ENCODE data around the gene JUP. TPM values are rescaled to one million over a fixed set of nuclear protein-coding genes. Genes with fewer than 3 reads are reported as not detected.

Gene JUP
- total and polyA plus RNA-seq, 7 donors: 22.2 to 494 (median 40.3) TPM

GRCh38 chr17:41751288-41751687, 35.2 kb downstream of the JUP start:
- TF ChIP-seq POLR2AphosphoS5 (IDR thresholded peaks at IDR 0.05) (no peak), CTCF (IDR thresholded peaks at IDR 0.05) (no peak), EP300 (IDR thresholded peaks at IDR 0.05) (no peak), POLR2A (IDR thresholded peaks at IDR 0.05) (no peak)
- no peaks in the 10 kb centered on the region for H3K4me1 ChIP-seq
- peaks cover 0 to 8% (median 0%) of the 10 kb centered on the region in 4 donors for H3K36me3 ChIP-seq
- no peak for DNase-seq
- 73 to 77% methylated on average over 3 of the region's 3 CpGs for WGBS, 2 donors
- intact Hi-C loops (cut with DNase I): no loop called here
- no peaks in the 10 kb centered on the region for H3K27me3 ChIP-seq
- H3K27ac ChIP-seq: no peak overlapping the region
- no peaks in the 10 kb centered on the region for H3K9me3 ChIP-seq
- no peak overlapping the region for H3K4me3 ChIP-seq

DNA sequence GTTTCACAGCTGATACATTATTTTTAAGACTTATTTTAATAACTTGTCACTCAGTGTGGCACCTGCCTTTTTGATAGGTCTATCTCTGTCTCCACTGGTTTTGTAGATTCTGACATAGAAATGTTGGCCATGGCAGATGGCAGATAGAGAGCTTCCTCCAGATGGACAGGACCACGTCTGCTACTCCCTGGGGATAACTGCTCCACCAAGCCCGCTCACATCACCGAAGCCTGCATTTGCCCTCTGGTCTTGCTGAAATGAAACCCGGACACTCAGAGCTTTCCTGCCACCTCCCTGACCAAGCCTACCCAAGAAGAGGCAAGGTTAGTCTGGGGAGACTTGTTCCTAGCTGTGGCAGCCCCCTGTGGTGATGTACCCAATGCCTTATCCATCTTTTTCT, 35.6 kb downstream of the JUP start:
- Histone ChIP-seq H3K4me3 (no peak overlapping the region), H3K4me1 (no peaks in the 10 kb centered on the region), H3K27me3 (no peaks in the 10 kb centered on the region), H3K36me3 (peaks cover 0 to 4% (median 0%) of the 10 kb centered on the region in 4 donors), H3K9me3 (no peaks in the 10 kb centered on the region), H3K27ac (no peak overlapping the region)
- no peak for TF ChIP-seq POLR2A (IDR thresholded peaks at IDR 0.05)
- TF ChIP-seq CTCF (IDR thresholded peaks at IDR 0.05): no peak
- TF ChIP-seq POLR2AphosphoS5 (IDR thresholded peaks at IDR 0.05): no peak
- TF ChIP-seq EP300 (IDR thresholded peaks at IDR 0.05): no peak
- no peak for DNase-seq
- 83 to 86% methylated on average over 4 of the region's 4 CpGs for WGBS, 2 donors
- intact Hi-C loops (cut with DNase I): no loop called here

DNA sequence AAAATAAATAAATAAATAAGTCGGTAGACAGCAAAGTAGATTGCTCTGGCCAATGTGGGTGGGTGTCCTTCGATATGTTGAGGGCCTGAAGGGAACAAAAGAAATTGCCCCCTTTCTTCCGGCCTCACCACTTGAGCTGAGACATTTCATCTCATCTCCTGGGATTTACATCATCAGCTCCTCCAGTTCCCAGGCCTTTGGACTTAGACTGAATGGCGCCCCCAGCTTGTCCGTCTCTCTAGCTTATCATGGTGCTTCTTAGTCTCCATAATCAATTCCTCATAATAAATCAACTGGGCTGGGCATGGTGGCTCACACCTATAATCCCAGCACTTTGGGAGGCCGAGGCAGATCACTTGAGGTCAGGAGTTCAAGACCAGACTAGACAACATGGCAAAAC, 38.2 kb downstream of the JUP start:
- Histone ChIP-seq H3K4me3 (no peak overlapping the region), H3K9me3 (no peaks in the 10 kb centered on the region), H3K27ac (no peak overlapping the region), H3K27me3 (no peaks in the 10 kb centered on the region), H3K4me1 (no peaks in the 10 kb centered on the region), H3K36me3 (no peaks in the 10 kb centered on the region)
- intact Hi-C loops (cut with DNase I): no loop called here
- no peak for DNase-seq
- WGBS, 2 donors: 88 to 89% methylated on average over 6 of the region's 6 CpGs
- TF ChIP-seq CTCF (IDR thresholded peaks at IDR 0.05) (no peak), POLR2A (IDR thresholded peaks at IDR 0.05) (no peak), EP300 (IDR thresholded peaks at IDR 0.05) (no peak), POLR2AphosphoS5 (IDR thresholded peaks at IDR 0.05) (no peak)

- 87 to 88% methylated on average over 9 of the region's 9 CpGs for WGBS, 2 donors
- intact Hi-C loops (cut with DNase I): no loop called here
- peaks cover 0 to 4% (median 0%) of the 10 kb centered on the region in 4 donors for H3K4me1 ChIP-seq
- H3K27me3 ChIP-seq: peaks cover 0 to 12% (median 10%) of the 10 kb centered on the region in 3 donors
- no peaks in the 10 kb centered on the region for H3K36me3 ChIP-seq
- no peak overlapping the region for H3K27ac ChIP-seq
- H3K9me3 ChIP-seq: no peaks in the 10 kb centered on the region
- no peak for DNase-seq
- H3K4me3 ChIP-seq: no peak overlapping the region
- no peak for TF ChIP-seq POLR2A (IDR thresholded peaks at IDR 0.05)
- TF ChIP-seq POLR2AphosphoS5 (IDR thresholded peaks at IDR 0.05): no peak
- TF ChIP-seq CTCF (IDR thresholded peaks at IDR 0.05): no peak
- no peak for TF ChIP-seq EP300 (IDR thresholded peaks at IDR 0.05)
Measured at GRCh38 chr17:41741709-41742108, 44.8 kb downstream of the JUP start.

DNA sequence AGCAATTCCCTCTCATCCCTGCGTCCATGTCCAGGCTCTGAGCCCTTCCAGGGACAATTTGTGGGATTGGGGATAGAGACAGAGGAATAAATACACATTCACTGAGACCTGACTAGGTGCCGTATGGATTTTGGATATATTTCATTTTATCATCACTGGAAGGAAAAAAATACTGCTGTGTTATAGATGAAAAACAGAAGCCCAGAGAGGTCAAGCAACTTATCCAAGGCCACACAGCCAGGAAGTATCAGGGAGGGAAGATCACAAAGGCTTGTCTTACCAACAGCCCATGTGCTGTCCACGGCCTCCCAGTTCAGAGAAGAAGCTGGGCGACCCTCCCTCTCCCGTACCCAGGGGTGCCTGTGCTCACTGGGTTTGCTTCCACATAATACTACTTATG, 46.0 kb downstream of the JUP start:
- no peaks in the 10 kb centered on the region for H3K36me3 ChIP-seq
- TF ChIP-seq POLR2AphosphoS5 (IDR thresholded peaks at IDR 0.05) (no peak), EP300 (IDR thresholded peaks at IDR 0.05) (no peak), POLR2A (IDR thresholded peaks at IDR 0.05) (no peak), CTCF (IDR thresholded peaks at IDR 0.05) (no peak)
- DNase-seq: no peak
- H3K9me3 ChIP-seq: no peaks in the 10 kb centered on the region
- intact Hi-C loops (cut with DNase I): no loop called here
- no peak overlapping the region for H3K4me3 ChIP-seq
- no peak overlapping the region for H3K27ac ChIP-seq
- peaks cover 0 to 4% (median 0%) of the 10 kb centered on the region in 4 donors for H3K4me1 ChIP-seq
- H3K27me3 ChIP-seq: peaks cover 6 to 24% (median 20%) of the 10 kb centered on the region in 3 donors
- 90 to 93% methylated on average over 5 of the region's 5 CpGs for WGBS, 2 donors
